ENCODE measurements around the gene KIF5C.

Gene KIF5C

DNA sequence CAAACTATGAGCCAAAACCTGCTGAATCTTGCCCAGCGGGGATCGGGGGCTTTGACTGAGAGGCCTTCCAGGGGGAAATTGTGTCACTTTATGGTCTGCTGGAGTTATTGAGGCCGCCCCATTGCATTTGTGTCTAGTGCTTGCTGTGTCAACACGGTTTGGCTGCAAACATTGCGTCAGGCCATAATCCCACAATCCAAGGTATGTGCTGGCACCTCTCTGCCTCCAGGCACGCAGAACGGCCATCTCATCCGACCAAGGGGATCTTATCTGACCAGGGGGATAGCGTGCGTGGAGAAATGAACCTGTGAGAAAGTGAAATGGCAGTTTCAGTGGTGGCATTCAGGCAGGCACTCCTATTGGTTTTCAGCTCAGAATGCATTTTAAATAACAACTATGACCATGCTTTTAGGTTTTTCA is 145.4 kb downstream of the KIF5C start:
- DNase-seq: no peak

DNA sequence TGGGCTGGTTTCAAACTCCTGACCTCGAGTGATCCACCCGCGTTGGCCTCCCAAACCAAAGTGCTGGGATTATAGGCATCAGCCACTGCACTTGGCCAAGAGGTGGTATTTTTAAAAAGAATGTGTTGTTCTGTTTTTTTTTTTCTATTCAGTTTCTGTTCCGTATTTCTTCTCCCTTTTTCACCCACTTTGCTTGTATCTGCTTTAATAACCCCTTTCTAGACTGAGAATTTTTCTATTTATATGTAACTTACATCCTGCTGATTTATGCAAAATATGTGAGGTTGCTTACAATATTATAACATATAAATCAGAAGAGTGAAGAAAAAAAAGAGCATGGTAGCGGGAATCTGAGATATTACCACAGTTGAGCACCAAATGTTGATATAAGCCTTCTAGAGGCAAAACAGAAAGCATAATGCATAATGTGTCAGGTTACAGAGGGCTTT is 146.3 kb downstream of the KIF5C start:
- no peak for DNase-seq

DNA sequence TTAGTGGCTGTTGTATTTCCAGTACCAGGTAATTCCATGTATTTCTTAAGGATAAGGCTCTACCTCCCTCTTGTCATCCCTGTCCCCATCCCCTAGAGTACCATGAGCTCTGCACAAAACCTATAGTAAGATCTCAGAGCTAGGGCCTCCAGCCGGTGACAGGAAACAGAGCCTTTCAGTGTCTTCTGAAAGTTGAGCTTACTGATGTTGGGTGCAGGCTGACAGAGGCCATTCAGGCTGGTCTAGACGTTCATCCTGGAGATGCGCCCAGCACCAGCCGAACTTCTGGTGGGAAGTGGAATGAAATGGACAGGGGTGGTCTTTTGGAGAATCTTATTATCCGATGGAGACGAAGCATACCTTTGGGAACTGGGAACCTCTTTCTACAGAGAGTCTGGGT is 146.7 kb downstream of the KIF5C start:
- no peak for DNase-seq

DNA sequence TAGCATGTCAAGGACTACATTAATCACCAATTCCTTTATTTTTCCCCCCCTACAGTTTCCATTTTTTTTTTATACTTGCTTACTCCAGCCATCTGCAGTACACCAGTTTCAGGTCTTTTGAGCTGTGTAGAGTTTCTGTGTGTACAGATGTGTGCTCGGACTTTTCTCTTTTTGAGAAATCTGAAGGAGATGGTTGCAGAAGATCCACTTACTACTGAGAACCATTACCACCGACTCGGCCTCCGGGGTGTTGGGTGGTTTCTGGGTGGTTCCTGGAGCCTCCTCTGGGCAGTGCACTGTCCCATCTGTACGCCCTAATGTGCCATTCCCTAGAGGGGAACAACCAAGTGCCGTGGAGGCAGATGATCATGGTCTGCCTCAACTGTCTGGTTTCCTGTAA is 148.1 kb downstream of the KIF5C start:
- no peak for DNase-seq

DNA sequence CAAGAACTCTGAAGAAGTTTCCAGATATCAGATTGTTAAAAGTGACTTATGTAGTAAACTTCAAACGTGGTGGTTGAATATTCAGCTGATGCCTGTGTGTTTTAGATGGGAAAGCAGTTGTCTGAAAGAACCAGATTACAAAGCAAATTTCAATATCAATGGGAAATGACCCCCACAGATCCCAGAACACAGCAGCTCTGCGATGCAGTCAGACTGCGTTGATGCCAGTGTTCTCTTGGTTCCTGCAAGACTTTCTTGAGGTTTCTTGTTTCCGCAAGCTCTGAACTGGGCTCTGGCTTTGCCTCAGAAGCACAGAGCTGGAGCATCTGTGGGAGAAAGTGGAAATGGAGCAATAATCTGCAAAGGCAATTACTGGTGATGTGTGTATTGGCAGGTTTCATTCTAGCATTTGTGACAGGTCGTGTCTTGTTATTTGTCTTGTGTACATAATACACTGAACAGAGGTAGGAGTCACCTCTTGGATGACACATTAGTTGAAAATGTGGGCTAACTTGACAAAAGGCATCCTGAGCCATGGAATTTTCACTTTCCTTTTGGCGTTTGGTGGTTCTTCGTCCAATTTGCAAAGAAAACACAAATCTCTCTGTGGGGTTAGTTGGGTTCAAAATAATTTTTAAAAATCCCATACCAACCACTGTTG is 152.7 kb downstream of the KIF5C start:
- no peak for DNase-seq

DNA sequence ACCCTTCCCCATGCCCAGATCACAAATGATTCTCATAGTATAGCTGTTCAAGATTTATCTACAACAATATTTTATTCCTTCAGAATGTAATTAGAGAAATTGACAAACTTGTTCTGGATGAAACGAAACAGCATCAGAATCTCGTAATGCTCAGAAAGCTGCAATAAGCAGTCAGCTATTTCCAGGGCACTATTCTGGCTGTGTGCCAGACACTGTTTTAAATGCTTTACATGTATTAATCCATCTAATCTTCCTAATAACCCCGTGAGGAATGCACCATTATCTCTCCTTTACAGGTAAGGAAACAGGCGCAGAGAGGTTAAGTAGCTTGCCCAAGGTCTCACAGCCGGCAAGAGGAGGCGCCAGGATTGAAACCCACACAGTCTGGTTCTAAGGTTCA is 153.3 kb downstream of the KIF5C start:
- DNase-seq: no peak

DNA sequence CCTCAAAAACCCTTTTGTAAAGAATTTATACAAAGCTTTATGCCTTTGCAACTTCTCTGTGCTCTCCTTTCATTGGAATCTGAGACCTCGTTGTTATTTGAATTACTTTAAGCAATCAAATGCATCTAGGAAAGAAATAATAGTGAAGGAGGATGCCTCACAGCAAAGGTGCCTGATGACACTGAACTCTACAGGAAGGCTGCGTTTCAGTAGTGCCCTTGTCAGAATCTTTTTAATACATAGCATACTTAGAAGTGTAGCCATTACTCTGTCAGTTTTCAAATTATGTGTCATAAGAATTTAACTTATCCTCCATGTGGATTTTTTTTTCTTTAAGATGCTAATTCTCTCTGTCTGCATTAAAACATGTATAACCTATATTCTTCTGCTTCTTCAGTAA is 153.9 kb downstream of the KIF5C start:
- no peak for DNase-seq

DNA sequence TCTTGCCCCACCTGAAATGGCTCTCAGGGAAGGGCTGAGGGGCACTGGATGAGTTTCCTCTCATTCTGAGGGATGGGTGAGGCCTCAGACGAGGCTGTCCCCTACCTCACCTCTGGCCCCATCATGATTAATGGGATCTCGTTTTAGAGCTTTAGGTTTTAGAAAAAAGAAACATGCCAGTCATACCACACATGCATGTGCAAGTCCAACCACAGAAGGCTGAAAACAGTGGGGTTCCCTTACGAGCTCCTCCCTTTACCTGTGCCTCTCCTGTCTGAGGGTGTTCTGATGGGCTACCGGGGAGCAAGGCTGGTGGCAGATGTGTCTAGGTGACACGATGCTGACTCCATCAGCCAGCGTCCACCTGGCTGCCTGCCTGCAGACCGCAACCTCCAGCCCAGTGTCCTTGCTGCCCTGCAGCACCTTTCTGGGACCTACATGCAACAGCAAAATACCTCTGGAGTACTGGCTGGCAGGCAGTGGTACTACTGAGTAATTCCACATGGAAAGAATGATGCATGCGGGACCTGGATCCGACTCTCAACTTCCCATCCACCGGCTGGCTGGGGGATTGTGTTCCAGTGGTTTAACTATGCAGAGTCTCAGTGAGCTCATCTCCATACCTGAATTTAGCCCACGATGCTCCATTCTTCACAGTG is 154.4 kb downstream of the KIF5C start:
- DNase-seq: no peak

DNA sequence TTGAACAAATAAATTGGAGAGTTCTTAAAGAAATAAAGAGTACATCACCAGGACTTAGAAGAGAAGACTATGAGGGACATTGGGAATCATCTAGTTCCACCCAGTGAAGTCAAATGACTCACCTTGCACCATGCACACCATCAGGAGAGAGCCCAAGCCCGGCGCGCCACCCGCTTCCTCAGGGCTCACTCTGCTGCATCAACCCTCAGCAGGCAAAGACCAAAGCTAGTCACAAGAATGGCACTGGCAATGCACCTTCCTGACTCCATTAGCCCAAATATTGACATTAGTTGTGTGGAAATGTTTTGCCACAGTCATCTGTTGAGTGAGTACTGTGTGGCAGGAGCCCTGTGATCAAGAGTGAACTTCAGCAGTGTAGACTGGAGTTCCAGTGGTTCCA is 156.4 kb downstream of the KIF5C start:
- DNase-seq: no peak

DNA sequence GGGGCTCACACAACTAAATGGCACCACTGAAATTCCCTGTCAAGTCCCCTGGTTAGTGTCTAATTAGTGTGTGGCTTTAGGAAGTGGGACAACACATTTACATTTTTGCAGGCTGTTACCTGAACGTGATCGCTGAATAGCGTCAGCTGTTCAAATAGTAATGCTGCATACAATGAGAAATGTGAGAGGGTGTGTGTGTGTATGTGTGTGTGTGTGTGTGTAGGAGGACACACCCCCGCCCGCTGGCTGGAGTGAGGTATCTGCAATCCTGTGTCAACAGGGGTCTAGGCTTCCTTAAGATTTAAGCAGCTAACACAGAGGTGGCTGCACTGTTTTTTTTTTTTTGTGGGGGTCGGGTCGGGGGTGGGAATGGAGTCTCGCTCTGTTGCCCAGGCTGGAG is 158.7 kb downstream of the KIF5C start:
- DNase-seq: peak; percentile 65

DNA sequence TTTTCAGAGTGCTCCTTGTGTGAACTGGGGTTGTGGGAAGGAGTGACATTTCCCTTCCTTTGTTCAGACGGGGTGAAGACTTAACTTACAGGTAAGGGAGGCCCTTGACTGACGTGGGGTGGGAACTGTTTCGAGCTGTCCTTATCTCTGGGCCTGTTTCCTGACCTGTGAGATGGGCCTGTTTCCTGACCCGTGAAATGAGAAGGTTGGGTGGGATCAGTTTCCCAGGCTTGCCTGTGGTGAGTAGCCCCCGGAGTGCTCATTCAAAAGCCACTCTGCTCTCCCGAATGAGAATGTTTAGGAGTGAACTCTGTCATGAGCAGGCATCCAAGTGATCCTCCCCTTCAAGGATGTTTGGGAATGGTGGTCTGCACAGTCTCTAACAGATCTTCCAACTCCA is 159.4 kb downstream of the KIF5C start:
- no peak for DNase-seq

DNA sequence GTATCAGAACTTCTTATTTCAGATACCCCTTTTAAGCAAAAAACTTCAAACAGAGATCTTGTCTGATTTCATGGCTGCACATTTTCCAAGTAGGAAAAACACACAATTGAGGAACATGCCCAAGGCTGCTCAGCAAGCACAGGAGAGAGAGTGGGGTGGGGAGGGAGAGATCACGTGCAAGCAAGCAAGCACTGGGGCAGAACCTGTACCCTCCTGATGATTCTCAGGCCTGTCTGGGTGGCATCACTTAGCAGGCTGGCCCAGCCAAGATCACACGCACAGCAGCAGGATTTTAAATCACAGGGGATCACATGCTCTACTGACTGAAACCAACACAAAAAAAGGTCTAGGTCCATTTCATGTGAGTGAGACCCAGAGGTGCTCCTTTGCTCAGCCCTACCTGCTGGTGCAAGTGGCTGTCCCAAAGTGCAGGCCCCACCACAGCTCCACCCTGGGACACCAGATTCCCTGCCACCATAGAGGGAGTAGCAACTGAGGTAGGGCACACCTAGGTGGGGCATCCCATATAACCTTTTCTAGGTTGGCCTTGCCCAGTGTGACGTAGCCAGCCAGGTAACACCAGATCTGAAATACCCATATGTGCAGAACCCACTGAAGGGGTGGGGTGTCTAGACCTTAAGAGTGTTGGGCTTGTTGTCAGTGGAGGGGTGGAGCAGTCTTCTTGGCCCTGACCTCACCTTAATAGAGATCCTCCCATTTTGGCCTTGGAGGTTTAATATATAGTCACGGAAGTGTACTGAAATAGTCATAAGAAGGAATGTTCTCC is 161.7 kb downstream of the KIF5C start:
- no peak for DNase-seq

DNA sequence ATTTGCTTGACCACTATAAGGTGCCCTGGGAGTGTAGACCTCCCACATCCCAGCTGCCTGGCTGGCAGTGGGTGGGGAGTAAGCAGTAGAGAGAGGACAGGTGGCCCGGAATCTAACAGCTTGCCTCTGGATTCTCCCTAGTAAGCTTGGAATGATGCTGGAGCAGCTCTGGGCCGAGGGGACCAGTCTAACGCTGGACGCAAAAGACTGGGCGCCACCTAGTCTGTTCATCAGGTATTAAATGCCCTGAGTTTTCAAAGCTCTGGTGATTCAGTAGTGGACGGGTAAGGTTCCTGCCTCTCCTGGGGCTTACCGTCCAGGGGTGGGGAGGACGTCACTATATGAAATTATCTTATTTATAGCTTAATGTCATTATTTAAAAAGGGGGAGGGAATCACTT is 162.8 kb downstream of the KIF5C start:
- DNase-seq: peak; percentile 15

DNA sequence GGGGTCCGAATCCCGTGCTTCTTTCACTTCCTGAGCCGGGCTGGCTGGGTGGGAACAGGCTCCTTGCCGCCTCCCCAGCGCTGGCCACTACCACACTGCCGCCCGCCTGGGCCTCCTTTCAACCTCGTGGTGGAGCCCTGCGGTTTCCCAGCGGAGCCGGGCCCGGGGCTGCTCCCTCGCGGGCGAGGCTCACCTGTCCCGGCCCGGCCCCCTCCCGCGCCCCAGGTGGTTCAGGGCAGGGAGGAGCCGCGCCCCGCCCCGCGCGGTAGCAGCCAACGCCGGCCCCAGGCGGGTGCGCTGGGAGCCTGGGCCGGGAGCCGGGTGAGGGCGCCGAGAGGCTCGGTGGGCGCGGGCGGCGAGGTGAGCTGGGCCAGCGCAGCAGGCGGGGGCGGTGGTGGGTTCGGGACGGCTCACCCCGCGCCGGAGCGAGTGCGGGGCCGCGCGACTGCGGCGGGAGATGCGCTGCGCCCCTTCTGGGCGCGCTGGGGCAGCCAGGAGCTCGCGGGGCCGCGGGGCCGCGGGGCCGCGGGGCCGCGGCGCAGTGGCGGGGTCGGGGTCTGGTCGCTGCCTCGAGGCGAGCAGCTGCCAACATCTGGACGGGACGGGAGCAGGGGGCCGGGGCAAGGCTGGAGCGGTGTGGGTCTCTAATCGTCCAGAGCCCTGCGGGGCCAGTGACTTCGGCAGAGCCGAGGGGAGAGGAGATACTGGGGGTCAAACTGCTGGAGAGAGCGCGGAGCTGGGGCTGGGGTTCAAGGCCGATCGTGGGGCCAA is 163.6 kb downstream of the KIF5C start, which contains the start of gene LYPD6B:
Gene LYPD6B (plus strand): TSS at position 258 of the 771 bp plus-strand sequence. CDS start 92,250 bp downstream, outside the sequence.
- DNase-seq: peak; percentile 61

DNA sequence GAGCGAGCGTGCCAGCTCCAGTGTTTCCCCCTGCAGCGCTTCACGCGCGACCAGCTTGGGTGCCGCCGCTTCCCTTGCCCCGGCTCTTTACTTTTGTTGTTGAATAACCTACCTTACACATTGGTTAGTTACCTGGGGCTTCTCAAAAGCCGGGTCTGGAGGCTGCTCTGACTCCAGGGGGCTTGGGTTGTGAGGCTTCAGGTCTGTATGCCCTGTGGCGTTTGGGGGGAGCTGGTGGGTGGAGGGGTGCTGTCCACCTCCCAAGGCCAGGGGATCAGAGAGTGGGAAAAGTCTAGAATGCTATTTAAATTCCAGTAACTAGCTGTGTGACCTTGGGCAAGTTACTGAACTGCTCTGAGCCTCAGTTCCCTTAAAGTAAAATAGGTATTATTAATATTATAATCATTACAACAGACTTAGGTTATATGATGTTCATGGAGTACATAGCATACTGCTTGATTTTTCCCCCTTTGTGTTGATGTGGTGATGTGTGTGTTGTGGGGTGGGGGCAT is 164.2 kb downstream of the KIF5C start:
- no peak for DNase-seq

DNA sequence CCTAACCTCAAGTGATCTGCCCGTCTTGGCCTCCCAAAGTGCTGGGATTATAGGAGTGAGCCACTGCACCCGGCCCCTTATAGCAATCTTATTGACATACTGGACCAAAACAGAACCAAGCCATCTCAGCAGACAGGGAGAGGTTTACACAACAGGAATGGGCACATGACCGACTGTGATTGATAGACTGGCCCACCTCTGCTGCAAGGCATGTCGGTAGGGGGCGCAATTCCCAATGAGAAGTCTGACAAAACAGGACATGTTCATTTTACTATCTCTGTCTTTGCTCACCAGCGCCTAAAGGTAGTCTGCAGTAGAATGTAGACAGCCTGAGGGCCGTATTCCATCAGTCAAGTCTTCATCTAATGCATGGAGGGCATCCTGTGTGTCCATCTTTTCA is 165.4 kb downstream of the KIF5C start:
- no peak for DNase-seq

DNA sequence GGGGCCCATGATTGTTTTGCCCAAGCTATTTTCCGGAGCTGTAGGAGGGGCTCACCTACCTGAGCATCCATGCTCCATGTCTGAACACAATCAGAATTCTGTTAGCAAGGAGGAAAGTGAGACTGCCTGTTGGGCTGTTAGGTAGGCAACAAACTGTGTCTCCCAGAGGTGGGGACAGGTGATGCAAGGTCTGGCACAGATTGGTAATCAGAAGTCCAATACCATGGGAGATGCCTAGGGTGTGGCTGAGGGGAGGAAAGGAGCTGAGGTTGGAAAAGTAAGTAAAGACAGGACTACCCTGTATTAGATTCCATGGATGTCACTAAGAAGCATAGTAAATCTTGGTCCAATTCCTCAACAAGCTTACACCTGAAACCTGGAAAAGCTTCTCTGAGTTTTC is 166.5 kb downstream of the KIF5C start:
- no peak for DNase-seq

DNA sequence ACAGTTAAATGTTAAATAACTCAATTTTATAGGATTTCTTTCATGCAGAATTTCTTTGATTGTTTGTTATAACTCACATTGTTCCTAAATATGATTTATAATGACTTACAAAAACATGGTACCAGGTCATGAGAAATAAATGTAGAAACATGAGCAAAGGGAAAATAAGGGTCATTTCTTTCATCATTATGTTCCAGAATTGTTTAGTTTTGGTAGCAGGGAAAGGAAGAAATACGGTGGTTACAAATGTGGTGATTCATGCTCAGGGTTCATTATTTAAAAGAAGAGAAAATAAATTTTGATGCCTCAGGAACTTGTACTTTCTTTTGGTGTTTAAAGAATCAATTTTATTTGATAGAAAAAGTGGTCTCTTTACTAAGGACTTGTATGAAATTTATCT is 167.9 kb downstream of the KIF5C start:
- DNase-seq: no peak

DNA sequence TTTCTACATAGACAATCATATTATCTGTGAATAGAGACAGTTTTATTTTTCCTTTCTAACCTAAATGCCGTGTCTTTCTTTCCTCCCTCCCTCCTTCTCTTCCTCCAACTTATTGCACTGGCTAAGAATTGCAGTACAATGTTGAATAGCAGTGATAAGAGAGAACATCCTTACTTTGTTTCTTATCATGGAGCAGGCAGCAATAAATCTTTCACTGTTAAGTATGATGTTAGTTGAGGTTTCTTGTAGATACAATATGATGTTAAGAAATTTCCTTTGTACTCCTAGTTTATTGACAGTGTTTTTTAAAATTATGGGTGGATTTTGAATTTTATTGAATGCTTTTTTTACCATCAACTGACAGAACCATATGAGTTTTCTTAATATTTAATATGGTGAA is 169.5 kb downstream of the KIF5C start:
- DNase-seq: no peak

DNA sequence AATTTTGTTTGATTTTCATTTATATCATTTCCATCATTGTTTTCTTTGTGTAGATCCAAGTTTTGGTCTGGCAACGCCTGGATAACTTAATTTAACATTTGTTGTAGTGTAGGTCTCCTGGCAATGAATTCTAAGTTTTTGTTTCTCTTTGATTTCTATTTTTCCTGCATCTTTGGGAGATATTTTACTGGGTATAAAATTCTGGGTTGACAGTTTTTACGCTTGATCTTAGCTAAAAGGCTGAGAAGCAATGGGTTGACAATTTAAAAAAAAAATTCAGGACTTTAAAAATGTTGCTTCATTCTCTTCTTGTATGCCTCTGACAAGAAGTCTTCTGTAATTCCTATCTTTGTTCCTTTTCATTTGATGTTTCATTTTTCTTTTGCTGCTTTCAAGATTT is 172.1 kb downstream of the KIF5C start:
- no peak for DNase-seq

DNA sequence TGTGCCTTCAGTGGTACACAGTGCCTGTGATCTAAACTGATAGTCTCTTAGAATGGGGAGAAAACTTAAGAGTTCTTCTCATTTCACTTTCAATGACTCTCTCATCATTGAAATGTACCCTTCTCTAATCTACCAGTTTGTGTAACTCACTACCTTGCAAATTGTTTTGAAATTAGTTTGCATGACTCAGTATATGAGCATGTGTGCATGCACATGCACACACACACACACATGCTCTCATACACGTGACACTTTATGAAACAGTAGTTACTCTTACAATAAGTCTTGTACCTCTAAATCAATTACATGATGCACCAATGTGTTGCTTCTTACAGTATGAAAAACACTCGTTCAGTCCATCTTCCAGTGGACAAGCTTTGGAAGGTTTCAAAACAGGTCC is 174.1 kb downstream of the KIF5C start:
- DNase-seq: no peak

DNA sequence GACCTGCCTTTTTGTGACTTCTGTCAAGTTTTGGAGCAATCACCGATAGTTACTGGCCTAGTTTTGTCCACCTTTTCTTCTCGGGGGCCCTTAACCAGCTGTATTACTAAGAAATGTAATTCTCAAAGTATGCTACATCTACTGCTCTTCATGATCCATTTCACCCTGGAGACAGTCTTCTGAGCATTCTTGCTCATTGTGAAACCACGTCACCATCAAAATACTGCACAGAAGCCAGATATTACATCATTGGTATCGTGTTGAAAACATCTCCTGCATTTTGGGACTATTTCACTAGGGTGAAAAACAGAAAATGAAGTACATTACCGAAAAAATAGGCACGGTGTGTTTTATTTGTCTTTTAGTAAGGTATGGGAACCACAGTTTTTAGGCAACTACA is 175.2 kb downstream of the KIF5C start:
- DNase-seq: no peak

DNA sequence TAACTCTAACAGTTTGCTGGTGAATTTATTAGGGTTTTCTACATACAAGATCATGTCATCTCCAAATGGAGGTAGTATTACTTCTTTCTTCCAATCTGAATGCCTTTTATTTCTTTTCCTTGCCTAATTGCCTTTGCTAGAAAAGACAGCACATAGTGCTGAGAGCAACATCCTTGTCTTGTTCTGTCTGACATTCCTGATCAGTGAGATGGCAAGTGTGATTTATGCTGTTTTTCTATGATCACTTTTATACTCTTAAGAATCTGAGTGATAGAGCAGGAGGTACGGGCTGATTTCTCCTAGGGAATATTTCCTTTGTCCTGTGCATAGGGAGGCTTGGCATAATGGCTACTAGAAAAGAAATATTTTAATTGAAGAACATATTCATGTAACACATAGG is 180.7 kb downstream of the KIF5C start:
- no peak for DNase-seq
